ENCODE measurements around the gene ZBTB47.

ZBTB47 gene

GRCh38 chr3:42701371-42702065 lies 48.0 kb downstream of the ZBTB47 start:
- peak; percentile 80 for DNase-seq

DNA sequence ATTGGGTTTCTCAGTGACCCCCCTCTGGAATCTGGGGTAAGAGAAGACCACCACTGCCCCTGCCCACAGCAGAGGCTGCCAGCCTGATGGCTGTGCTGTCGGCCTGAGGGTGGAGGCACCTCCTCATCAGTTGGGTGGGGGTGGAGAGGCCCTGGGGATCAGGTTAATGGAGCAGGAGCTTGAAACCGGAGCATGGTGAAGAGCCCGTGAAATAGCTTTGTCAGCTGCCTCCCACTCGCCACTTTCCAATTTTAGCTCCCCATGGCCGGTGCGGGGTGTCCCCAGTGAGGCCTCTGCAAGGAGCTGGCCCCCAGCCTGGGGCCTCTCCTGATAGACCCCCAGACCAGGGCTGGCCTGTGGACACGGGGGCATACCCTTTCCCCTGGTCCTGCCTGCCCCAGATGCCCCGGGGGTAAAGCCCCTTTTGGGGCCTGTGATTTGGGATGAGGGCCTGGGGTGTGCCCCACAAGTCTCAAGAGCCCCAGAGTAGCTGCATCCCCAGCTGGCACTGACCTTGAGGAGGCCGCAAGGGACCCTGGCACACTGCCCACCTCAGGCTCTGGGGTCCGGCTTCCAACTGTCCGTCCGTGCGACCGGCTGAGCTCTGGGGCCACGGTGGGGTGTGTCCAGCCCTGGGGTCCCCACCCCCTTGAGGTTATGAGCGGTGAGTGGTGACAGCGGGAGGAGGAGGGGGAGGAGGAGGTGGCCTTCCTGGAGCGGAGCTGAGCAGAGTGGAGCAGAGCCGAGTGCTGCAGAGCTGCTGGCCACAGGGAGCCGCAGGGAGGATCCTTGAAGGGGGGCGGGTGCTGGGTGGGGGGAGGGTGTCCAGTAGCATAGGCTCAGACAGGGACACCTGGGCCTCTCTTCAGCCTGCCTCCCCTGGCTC lies 48.8 kb downstream of the ZBTB47 start, which contains the start of gene HHATL:
TSS of gene HHATL (minus strand) at position 733 of the 886 bp plus-strand sequence. CDS start 1,972 bp downstream, outside the sequence.
- peak; percentile 52 for DNase-seq

GRCh38 chr3:42702982-42703694 lies 49.6 kb downstream of the ZBTB47 start:
- no peak for DNase-seq

DNA sequence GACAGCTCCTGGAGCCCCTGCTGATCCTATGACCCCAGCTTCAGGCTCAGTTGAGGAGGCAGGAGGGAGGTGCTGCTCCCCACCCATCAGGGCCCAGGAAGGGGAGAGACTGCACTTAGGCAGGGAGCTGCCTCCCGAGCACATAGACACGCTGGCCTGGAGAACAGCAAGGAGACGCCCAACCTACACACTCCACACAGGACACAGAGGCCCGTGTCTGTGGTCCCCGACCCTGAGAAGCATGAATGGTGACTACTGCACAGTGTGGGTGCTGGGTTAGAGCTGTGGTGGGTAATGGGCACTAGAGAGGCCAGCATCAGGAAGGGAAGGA lies 50.2 kb downstream of the ZBTB47 start:
- no peak for DNase-seq

DNA sequence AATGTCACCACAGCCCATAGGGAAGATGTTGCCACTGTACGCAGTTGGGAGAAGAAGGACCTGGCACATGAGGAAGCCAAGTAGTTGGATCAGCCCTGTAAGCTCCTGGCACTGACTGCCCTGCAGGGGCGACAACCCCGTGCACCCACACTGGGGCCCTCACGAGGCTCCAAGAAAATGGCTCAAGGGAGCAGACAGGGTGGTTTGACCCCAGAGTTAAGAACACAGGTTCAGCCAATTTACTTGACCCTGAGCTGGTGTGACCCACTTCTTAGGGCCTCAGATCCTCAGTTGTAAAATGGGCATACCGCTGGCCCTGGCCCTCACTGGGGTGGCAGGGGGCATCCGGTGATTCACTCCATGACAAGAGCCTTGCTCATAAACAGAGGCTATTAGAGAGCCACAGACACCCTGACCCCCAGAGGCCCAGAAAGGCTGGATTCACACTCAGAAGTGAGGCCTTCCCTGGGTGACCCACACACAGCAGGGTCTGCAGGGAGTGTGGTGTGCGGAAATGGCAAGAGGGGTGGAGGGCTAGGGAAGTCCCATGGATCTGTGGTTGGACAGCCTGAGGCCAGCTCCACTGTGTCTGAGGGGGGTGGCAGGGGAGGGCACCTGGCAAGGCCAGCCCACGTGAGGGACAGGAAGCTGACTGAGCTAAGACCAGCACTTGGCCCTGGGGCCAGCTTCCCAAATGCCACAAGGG lies 50.8 kb downstream of the ZBTB47 start:
- no peak for DNase-seq

DNA sequence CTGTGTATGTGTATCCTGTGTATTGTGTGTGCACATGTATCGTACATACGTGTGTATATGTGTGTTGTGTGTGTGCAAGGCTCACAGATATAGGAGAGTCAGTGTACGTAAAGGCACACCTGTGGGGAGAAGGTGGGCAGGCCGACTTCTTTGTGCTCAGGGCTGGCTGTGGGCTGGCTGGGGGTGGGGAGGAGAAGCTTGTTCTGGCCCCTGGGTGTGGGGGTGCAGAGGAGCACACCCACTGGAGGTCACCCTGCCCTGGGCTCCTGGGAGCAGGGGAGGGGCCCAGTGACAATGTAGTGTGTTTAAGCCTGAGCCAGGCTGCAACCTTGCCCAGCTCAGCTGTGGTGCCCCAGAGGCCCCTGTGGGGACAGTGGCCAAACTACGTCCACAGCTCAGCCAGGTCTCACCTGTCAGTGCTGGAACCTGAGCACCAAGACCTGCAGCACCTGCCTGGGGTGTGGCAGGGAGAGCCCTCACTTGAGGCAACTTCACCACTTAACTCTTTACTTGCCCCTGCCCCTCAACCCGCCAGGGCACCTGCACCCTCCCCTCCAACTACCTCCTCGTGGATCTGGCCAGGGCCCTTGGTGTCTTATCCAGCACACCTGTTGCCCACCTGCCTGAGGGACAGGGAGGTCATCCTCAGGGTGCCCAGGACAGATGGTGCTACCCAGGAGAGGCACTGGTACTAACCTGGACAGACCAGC lies 51.7 kb downstream of the ZBTB47 start:
- no peak for DNase-seq

DNA sequence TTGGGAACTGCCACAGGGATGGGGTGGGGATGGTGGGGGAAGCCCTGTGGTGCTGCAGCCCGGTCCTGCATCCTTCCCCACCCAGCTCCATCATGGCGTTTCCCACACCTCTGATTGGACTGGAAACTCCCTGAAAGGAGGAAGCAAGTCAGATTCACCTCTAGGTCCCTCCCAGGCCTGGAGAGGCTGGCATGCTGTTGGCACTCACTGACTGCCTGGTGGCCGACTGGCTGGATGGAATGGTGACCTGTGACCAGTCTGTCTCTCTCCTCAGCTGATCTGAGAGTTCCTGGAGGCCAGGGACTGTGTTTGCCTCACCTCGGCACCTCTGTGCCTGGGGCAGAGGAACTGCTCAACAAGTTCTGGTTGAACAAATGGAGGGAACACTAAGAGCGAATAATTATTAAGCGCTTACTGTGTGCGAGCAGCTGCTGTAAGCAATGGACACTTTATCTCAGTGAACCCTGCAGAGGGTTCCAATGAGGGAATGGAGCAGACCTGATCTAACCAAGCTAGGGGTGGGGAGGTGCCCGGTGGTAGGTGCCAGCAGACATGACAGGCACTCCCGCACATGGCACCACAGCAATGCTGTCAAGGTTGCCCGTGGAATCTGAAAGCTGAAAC lies 52.6 kb downstream of the ZBTB47 start:
- DNase-seq, result no peak

DNA sequence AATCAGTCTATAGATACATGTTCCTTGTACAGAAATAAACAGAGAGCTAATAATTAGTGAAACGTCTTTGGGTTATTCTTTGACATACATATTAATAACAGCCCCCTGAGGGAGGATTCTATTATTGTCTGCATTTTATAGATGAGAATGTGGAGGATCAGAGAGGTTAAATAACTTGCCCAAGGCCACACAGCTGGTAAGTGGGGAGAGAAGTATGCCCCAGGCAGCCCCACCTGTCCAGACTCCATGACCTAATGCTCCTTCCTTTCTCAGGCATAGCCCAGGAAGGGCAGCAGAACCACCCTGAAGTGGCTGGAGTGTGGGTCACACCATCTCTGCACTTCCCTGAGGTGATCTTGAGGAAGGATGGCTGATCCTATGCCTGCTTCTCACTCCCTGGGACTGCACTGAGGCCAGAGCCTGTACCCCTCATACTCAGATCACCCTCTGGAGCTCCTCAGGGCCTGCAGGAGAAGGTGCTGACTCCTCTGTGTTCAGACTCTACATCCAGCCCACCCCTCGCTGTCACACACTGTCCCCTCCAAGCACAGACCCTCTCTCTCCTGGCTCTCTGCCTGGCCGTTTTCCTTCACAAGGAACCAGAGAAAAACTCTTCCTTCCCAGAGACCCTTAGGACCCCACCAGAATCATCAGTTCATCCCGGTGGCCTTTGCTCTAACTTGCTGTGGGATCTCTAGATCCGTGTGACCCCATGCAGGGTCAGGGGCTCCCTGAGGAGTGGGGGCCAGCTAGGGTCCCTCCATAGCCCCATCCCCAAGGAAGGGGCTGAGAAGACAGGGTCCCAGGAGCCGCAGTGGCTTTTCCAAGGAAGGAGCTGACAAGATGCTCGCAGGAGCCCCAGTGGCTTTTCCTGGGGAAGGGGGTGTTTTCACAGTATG lies 53.5 kb downstream of the ZBTB47 start:
- DNase-seq, result no peak

DNA sequence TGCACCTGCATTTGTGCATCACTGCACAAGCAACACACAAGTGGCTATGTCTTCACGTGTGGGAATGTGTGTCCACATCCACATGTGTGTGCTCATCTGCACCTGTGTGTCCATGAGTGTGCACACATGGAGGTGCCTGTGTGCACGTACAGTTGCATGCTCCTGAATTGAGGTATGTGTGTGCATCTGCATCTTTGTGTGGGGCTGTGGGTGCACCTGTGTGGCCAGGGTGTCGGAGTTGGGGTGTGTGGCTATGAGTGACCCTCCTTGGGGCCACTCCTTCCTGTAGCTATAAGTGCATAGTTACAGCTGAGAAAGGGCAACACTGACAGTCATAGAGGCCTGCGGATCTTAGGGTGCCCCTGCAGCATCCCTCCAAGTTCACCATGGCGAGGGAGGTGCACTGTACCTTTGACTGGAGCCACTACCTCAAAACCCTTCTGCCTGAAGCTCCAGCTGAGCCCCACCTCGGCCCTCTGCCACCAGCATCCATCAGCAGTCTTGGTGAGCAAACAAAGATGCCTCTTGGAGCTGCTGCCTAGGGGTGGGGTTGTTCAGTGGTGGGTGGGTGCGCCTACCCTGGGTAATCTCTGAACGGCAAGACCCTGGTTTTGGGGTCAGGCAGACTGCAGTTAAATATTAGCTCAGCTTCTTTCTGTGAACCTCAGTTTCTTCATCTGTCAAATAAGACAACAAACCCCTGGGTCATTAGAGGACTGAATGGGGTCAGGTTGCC lies 54.3 kb downstream of the ZBTB47 start:
- DNase-seq, result no peak

- no peak for DNase-seq
Observed at GRCh38 chr3:42708611-42709151, 55.2 kb downstream of the ZBTB47 start.

- DNase-seq, result no peak
Observed at GRCh38 chr3:42709621-42710020, 56.1 kb downstream of the ZBTB47 start.

DNA sequence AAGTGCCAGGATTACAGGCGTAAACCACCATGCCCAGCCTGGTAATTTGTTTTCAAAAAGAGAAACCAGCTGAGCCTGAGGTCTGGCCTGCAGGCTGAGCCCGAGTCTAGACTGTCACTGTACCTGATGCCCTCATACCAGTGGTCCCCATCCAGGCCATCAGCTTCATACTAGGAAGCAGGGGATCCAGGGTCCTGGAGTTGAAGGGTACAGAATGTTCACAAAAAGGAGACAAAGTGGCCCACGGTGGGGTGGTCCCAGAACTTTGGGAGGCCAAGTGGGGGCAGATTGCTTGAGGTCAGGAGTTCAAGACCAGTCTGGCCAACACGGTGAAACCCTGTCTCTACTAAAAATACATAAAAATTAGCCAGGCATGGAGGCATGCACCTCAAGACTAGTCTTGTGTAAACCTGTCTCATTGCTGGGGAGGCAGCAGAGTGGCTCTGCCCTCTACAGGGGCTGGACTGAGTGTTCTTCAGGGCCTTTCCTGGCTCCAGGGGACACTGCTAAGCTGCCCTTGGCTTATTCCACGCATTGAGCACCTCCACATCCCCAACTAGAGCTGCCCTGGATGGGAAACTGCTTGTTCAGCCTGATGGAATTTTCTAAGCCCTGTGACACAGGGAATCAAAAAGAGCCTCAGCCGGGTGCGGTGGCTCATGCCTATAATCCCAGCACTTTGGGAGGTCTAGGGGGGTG lies 57.0 kb downstream of the ZBTB47 start:
- no peak for DNase-seq

DNA sequence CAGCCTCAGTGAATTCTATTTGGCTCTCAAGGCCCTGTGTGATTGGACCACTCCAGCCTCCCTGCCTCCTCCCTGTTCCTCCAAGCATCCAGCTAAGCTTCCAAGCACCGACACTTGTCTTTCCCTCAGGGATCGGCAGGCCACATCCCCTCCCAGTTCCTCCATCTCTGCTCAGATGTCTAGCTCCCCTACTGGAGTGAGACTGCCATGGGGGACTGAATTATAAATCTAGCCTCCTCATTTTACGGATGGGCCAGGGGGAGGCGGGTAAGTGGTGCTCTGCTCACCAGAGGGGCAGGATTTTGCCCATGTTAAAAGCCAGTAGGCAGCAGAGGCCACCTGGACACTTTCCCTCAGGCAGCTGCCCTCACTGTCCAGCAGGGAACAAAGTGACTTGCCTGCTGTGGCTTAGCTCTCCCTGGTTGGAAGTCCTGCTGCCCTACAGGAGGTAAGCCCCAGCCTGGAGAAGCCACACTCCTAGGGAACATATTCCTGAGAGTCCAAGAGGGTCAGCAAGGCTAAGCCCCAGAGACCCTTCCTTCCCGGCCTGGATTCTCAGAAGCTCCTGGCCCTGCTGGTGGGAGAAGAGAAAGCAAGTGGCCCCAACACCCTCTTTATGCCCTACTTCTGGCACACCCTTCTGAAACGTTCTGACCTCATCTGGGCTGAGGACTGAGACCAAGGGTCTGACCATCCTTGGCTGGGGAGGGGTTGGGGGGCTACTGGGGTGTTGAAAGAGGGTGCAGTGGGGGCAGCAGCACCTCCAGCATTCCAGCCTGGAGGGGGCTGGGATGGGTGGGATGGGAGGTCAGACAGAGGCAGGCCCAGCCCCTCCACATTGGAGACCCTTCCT lies 58.2 kb downstream of the ZBTB47 start:
- no peak for DNase-seq

DNA sequence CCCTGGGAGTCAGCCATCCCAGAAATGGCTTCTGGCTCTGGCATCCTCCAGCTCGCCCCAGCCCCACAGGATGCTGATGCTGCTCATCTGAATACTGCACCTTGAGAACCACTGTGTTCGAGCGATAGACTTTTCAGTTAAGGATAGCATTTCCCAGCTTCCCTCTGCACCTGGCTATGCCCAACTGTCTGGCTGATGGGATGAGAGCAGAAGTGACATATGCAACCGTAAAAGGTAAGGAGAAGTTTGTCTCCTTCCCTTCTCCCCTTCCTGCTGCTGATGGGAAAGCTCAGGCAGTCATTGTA lies 58.8 kb downstream of the ZBTB47 start:
- no peak for DNase-seq

- no peak for DNase-seq
Observed at GRCh38 chr3:42712688-42713372, 59.3 kb downstream of the ZBTB47 start.

GRCh38 chr3:42713747-42714146 lies 60.2 kb downstream of the ZBTB47 start:
- no peak for DNase-seq

DNA sequence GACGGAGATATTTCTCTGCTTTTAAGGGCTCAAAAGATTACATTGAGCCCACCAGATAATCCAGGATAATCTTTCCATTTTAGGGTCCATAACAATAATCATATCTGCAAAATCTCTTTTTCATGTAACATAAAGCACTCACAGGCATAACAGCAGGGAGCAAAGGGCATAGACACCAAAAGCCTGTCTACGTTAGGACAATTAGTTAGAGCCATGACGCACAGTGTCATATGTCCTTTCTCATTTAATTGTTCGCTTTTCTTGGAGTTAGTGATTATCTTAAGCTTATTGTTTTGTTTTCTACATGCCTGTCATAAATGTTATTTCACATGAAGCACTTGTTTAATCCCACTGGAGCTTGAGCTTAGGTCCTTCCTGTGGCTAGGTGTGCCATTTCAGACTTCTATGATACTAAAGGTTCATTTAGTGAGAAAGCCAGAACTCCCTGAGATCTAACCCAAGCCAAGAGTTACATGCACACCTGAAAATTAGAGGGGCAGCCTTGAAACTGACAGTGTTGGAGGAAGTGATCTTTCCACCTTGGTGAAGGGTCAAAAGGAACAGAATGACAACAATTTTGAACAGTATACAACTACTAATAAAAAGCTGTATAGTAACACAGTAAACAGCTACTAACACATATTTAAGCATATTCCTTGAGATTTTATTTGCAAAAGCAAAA lies 60.8 kb downstream of the ZBTB47 start:
- DNase-seq, result no peak
